GM19099 (cell line): ENCODE measurements around the gene KLF7.

Experiments
- POLR2A ChIP-seq: IDR thresholded peaks from 3 replicates; pipeline ENCODE4 v1.6.1; 2011; ENCODE audit warnings: low read depth; ENCODE audit not compliant: insufficient read length; ENCODE audit errors: extremely low read depth

KLF7 gene

DNA sequence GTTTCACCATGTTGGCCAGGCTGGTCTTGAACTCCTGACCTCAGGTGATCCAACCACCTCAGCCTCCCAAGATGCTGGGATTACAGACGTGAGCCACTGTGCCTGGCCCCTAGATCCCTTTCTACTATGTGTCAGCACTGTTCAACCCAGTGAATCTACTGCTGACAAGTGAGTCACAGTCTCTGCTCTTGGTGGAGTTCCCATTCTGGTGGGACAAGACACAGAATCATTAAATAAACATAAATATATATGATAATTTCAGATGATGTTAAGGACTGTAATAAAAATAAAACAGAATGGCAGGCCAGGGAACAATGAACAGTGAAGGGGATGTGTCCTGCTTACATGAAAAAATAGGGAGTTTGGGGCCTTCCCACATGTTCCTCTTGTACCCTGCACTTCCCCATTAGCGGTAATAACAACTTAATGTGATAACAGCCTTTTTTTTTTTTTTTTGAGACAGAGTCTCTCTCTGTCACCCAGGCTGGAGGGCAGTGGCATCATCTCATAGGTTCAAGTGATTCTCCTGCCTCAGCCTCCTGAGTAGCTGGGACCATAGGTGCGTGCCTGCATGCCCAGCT, 114.3 kb downstream of the KLF7 start:
- no peak for TF ChIP-seq POLR2A

- TF ChIP-seq POLR2A = no peak
Measured at GRCh38 chr2:207049122-207049521, 116.6 kb downstream of the KLF7 start.

DNA sequence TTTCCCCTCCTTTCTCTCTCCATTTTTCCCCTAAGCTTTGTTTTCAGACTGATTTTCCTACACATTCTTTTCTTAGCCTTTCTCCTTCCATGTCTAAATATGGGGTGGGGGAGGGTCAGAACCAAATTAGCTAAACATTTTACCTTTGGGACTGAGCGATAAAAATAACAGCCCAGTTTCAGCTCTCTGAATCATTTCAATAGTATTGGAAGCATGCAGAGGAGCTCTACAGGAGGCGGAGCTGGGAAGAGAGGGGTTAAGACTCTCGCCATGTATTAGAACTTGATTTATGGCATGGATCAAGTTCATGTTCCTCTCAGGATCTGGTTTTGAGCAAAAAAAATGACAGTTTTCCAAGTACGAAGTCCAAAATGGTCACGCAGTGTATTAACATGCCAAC, 117.3 kb downstream of the KLF7 start:
- TF ChIP-seq POLR2A = no peak

DNA sequence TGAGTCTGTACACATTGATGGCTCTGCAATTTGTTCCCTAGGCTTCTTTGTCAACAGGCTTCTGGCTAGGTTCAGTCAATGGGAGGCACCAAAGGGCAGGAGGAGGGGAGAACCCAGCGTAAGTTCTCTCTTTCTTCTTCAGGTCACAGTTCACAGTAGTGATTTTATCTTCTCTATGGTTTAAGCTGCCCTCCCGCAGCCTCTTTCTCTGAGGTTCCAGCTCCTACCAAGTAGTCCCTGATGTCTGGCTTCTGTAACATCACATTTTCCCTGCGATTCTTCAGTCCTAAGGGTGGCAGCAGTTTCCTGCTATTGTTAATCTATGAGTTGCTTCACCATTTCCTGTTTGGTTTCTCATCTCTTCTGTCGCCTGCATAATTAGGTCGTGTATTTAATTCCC, 119.0 kb downstream of the KLF7 start:
- no peak for TF ChIP-seq POLR2A

GRCh38 chr2:207045531-207045930, 120.2 kb downstream of the KLF7 start:
- TF ChIP-seq POLR2A = no peak

DNA sequence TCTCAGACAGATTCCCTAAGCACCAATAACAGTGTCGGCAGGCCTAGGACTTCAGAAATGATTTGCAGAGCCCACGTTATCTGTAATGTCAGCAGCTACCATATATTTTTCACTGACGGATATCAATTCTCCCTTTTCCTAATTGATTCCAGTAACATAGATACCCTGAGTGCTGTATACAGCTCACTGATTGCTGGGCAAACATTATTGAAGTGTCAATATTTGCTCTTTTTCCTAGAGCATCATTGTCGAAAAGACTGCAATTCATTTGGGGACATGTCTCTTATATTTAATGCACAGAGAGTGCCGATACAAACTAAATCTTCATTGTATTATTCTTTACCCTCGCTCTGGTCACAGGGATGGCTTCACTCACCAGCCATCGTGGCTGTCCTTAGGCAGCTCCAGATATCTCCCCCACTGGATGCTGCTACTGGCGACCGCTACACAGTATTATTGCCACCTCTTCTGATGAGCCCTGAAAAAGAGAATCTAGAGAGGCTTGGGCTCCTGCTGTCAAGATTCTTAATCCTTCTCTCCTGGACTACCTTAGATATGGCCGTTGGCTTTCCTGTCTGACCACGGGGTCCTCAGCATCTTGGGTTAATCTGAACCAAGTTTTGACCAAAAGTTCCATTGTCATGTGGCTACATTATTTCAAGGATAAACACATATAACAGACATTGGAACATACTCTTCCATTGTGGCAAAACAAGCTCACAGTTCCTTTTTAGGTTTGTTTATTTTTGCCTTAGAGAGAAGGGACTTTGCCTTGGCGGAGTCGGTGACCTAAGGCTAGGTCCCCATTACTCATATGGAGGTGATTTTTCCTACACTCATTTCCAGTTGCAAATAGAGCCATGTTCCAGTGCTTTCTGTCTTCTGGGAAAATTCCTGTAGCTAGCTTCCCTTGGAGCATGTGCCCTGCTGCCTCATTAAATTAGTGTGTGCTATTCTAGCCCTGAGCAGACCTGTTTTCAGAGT, 121.1 kb downstream of the KLF7 start:
- no peak for TF ChIP-seq POLR2A

GRCh38 chr2:207042841-207043240, 122.9 kb downstream of the KLF7 start:
- TF ChIP-seq POLR2A = no peak

- no peak for TF ChIP-seq POLR2A
Measured at GRCh38 chr2:207041786-207042554, 123.8 kb downstream of the KLF7 start.

GRCh38 chr2:207041279-207041678, 124.5 kb downstream of the KLF7 start:
- TF ChIP-seq POLR2A = no peak

- TF ChIP-seq POLR2A = no peak
Measured at GRCh38 chr2:207040696-207041095, 125.1 kb downstream of the KLF7 start.

- TF ChIP-seq POLR2A = no peak
Measured at GRCh38 chr2:207039225-207039624, 126.5 kb downstream of the KLF7 start.

- no peak for TF ChIP-seq POLR2A
Measured at GRCh38 chr2:207038299-207038698, 127.4 kb downstream of the KLF7 start.

DNA sequence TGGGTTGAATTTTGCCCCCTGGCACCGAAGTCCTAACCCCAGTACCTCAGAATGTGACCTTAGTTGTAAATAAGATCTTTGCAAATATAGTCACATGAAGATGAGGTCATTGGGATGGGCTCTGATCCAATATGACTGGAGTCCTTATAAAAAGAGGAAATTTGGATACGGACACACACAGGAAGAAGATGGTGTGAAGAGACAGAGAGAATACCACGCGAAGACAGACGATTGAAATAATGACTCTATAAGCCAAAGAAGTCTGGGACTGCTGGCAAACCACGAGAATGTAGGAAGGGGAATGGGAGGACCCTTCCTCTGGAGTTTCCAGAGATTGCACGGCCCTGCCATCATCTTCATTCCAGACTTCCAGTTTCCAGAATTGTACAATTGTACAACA, 127.9 kb downstream of the KLF7 start:
- no peak for TF ChIP-seq POLR2A

- no peak for TF ChIP-seq POLR2A
Measured at GRCh38 chr2:207035875-207036274, 129.9 kb downstream of the KLF7 start.

DNA sequence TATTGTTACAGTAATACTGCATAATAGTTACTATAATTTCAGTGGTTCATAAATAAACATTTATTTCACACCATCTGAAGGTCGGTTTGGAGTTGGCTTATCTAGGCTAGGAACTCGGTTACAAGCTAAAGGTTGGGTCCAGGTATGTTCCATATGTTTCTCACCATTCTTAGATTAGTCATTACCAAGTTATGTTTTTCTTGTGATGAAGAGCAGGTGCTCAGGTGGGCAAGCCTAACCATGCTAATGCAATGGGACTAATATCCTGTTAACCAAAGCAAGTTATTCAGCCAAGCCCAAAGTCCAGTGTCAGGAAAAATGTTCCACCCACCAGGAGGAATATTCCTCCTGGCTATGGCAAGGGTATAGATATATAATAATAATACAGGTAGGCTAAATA, 133.3 kb downstream of the KLF7 start:
- TF ChIP-seq POLR2A = no peak
